PC-9 (cell line): ENCODE measurements around the gene CLCN3. TPM values are rescaled to one million over a fixed set of nuclear protein-coding genes. Genes with fewer than 3 reads are reported as not detected.

Experiments used
- BruUV-seq: library from RNA; stranded (reverse); fragments of 400-500 nt; replicated peaks from 2 replicates; lab custom pipeline; 2021; lab: Mats Ljungman, UMichigan
- CTCF ChIA-PET: fragments of 300-600 bp; sonication (Branson Sonifier 250); formaldehyde crosslinking; loops from one replicate; lab custom pipeline; 2022; ENCODE audit warnings: antibody characterized with exemption; lab: Charles Lee
- POLR2A ChIA-PET: fragments of 300-600 bp; sonication (Branson Sonifier 250); formaldehyde crosslinking; loops from one replicate; lab custom pipeline; 2022; ENCODE audit warnings: antibody characterized with exemption; ENCODE audit not compliant: unreplicated experiment; lab: Charles Lee
- DNase-seq, 2 experiments: peaks; one replicate each; pipeline versions ENCODE4 v3.0.0 to v3.0.0-alpha.2; 2015 to 2022; ENCODE audit warnings: mixed read lengths in 1 of 2
- H2AFZ ChIP-seq: fragments of 200-600 bp; sonication (generic); 2 replicates; pipeline ENCODE4 v1.8.1; 2017; ENCODE audit warnings: antibody characterized with exemption
- H3F3A ChIP-seq: fragments of 200-600 bp; sonication (generic); 2 replicates; pipeline ENCODE4 v1.8.1; 2017; ENCODE audit warnings: antibody characterized with exemption, mild to moderate bottlenecking, low read depth; ENCODE audit not compliant: insufficient read depth
- H3K27ac ChIP-seq: fragments of 200-600 bp; sonication (generic); 2 replicates; pipeline ENCODE4 v1.6.1; 2016; ENCODE audit warnings: mixed run types
- H3K27me3 ChIP-seq: fragments of 200-600 bp; sonication (generic); 2 replicates; pipeline ENCODE4 v1.6.1; 2016; ENCODE audit warnings: low read depth, mixed run types; ENCODE audit not compliant: insufficient read depth
- H3K36me3 ChIP-seq: fragments of 200-600 bp; sonication (generic); 2 replicates; pipeline ENCODE4 v1.6.1; 2016; ENCODE audit warnings: low read depth, mixed run types
- H3K4me1 ChIP-seq: fragments of 200-600 bp; sonication (generic); replicated peaks from 2 replicates; pipeline ENCODE4 v1.6.1; 2016; ENCODE audit warnings: mixed run types; ENCODE audit not compliant: insufficient read depth
- H3K4me2 ChIP-seq: fragments of 200-600 bp; sonication (generic); 2 replicates; pipeline ENCODE4 v1.6.1; 2017; ENCODE audit warnings: mixed run types
- H3K4me3 ChIP-seq: fragments of 200-600 bp; sonication (generic); 2 replicates; pipeline ENCODE4 v1.6.1; 2016; ENCODE audit warnings: mixed run types
- H3K79me2 ChIP-seq: fragments of 200-600 bp; sonication (generic); 2 replicates; pipeline ENCODE4 v1.6.1; 2017; ENCODE audit warnings: low read depth, mixed run types
- H3K9me2 ChIP-seq: fragments of 200-600 bp; sonication (generic); 2 replicates; pipeline ENCODE4 v1.8.1; 2017; ENCODE audit warnings: mild to moderate bottlenecking; ENCODE audit not compliant: insufficient read depth
- H3K9me3 ChIP-seq: fragments of 200-600 bp; sonication (generic); 2 replicates; pipeline ENCODE4 v1.8.1; 2016; ENCODE audit warnings: low read depth; ENCODE audit not compliant: insufficient read depth
- H4K20me1 ChIP-seq: fragments of 200-600 bp; sonication (generic); 2 replicates; pipeline ENCODE4 v1.8.1; 2017; ENCODE audit not compliant: insufficient read depth
- EZH2 ChIP-seq: fragments of 200-600 bp; sonication (generic); IDR thresholded peaks from 2 replicates; pipeline ENCODE4 v1.8.0; 2017; ENCODE audit warnings: antibody characterized with exemption, low read depth
- intact Hi-C: fragments of 100-400 bp; cut with micrococcal nuclease; formaldehyde crosslinking; loops from one replicate; pipeline ENCODE4 v1.10.0; 2022; ENCODE audit not compliant: unreplicated experiment
- total RNA-seq: library from RNA; stranded (reverse); gene quantifications from 2 replicates; pipeline ENCODE4 v1.2.3, GENCODE V29; 2021
- TF ChIP-seq, protein P1 (sequence below): fragments of 200-600 bp; sonication (generic); conservative IDR thresholded peaks from 2 replicates; pipeline ENCODE4 v1.6.1; 2017; ENCODE audit warnings: mixed run types, antibody characterized with exemption, mild to moderate bottlenecking, moderate library complexity

Gene CLCN3
- total RNA-seq, 1 experiment from 2014 or later = 51.6 TPM

DNA sequence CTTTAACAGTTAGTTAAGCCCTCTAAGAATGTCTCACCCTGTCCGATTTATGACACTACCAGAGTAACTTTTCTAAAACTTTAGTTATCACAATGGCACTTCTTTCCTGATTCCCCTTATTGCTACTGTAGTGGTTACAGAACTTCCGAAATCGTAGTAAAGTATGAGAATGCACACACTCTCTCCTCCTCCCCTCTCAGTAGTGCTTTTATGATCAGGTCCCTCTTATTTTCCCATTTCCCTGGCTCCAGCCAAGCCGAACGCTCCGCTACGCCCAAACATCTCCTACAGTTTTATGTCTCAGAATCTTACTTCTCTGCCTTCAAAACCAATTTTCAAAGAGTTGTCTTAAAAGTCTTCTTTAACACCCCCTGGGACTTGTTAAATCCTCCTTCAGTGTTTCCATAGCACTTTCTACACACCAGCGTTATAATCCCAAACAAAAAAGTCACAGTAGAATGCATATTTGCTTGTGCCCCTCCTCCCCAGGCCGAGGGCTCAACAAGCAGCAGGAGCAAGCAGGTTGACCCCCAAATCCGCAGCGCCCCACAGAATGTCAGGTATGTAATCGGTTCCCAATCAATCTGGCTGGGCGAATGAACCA, 136.7 kb downstream of the CLCN3 start:
- POLR2A ChIA-PET = no interaction called here
- Histone ChIP-seq H3K9me3 (no peaks in the 10 kb centered on the region), H3K79me2 (peaks cover 16% of the 10 kb centered on the region; the same call in 1 of the 2 replicates), H3K27me3 (no peaks in the 10 kb centered on the region), H3F3A (peaks cover 7% of the 10 kb centered on the region; the same call in 1 of the 2 replicates), H3K9me2 (no peaks in the 10 kb centered on the region), H2AFZ (peak overlapping the region; percentile 96), H3K4me2 (peak overlapping the region; percentile 81), H3K27ac (0 out of 2 replicates have a peak overlapping the region, but pooled peaks have one; percentile 32), H3K4me1 (peaks cover 8% of the 10 kb centered on the region), H3K36me3 (no peaks in the 10 kb centered on the region), H4K20me1 (no peaks in the 10 kb centered on the region), H3K4me3 (peak overlapping the region; percentile 91)
- no peak for DNase-seq
- TF ChIP-seq, protein P1, sequence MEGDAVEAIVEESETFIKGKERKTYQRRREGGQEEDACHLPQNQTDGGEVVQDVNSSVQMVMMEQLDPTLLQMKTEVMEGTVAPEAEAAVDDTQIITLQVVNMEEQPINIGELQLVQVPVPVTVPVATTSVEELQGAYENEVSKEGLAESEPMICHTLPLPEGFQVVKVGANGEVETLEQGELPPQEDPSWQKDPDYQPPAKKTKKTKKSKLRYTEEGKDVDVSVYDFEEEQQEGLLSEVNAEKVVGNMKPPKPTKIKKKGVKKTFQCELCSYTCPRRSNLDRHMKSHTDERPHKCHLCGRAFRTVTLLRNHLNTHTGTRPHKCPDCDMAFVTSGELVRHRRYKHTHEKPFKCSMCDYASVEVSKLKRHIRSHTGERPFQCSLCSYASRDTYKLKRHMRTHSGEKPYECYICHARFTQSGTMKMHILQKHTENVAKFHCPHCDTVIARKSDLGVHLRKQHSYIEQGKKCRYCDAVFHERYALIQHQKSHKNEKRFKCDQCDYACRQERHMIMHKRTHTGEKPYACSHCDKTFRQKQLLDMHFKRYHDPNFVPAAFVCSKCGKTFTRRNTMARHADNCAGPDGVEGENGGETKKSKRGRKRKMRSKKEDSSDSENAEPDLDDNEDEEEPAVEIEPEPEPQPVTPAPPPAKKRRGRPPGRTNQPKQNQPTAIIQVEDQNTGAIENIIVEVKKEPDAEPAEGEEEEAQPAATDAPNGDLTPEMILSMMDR = no peak
- TSS peak; percentile 69 for BruUV-seq
- CTCF ChIA-PET = no interaction called here
- intact Hi-C loops = no loop called here

DNA sequence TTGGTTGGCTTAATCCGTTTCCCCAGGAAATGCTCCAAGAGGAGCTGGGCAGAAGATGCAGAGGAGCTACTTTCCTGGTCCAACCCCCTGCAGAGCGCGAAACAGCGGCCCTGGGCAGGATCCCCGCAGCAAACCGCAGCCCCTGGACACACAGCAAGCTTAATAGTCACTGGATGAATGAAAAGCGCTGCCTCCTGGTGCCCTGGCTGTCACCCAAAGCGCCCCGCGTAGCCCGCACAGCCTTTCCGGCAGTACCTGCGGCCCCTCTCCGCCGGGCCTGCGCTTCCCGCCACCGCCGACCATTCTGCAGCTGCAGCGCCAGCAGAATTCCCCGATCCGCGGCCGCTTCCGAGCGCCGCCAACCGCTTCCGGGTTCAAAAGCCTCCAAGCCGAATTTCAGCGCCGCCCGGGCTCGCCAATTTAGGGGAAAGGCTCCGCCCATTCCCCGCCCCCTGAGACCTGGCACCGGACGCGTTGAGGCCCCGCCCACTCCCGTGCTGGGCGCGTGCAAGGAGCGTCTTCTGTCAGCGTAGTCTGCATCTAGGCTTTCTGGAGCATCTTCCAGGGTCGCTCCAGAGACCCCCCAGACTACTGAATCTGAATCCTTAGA, 137.3 kb downstream of the CLCN3 start, which contains the start of gene HPF1:
HPF1 (minus strand) TSS at position 370 of the 610 bp plus-strand sequence; CDS start at position 303, 67 bp downstream.
- Histone ChIP-seq H3K36me3 (no peaks in the 10 kb centered on the region), H3F3A (peaks cover 7% of the 10 kb centered on the region; the same call in 1 of the 2 replicates), H4K20me1 (no peaks in the 10 kb centered on the region), H3K27me3 (no peaks in the 10 kb centered on the region), H3K27ac (0 out of 2 replicates have a peak within 1 kb of the TSS, but pooled peaks have one; percentile 32), H3K9me3 (no peaks in the 10 kb centered on the region), H3K4me3 (peak within 1 kb of the TSS; percentile 91), H3K79me2 (peaks cover 16% of the 10 kb centered on the region; the same call in 1 of the 2 replicates), H3K4me1 (peaks cover 8% of the 10 kb centered on the region), H3K9me2 (no peaks in the 10 kb centered on the region), H2AFZ (peak within 1 kb of the TSS; percentile 96), H3K4me2 (peak within 1 kb of the TSS; percentile 81)
- intact Hi-C loops = no loop called here
- ChIA-PET POLR2A (no interaction called here), CTCF (no interaction called here)
- TF ChIP-seq, protein P1 = no peak
- TF ChIP-seq EZH2 = no peak
- no TSS peak for BruUV-seq
- peak; percentile 76 to 92 for DNase-seq

GRCh38 chr4:169758401-169758962, 138.1 kb downstream of the CLCN3 start:
- intact Hi-C loops = no loop called here

More at GRCh38 chr4:169758401-169758962, 138.1 kb downstream of the CLCN3 start:
- POLR2A ChIA-PET = no interaction called here
- Histone ChIP-seq H3K27ac (no peak overlapping the region), H3K27me3 (no peaks in the 10 kb centered on the region), H4K20me1 (no peaks in the 10 kb centered on the region), H3K4me1 (peaks cover 8% of the 10 kb centered on the region), H3F3A (peaks cover 7% of the 10 kb centered on the region; the same call in 1 of the 2 replicates), H3K36me3 (no peaks in the 10 kb centered on the region), H3K4me2 (peak overlapping the region; percentile 81), H3K9me2 (no peaks in the 10 kb centered on the region), H3K4me3 (peak overlapping the region; percentile 91; the same call in 1 of the 2 replicates), H2AFZ (0 out of 2 replicates have a peak overlapping the region, but pooled peaks have one; percentile 11), H3K79me2 (peaks cover 16% of the 10 kb centered on the region; the same call in 1 of the 2 replicates), H3K9me3 (no peaks in the 10 kb centered on the region)
- no TSS peak for BruUV-seq
- no peak for TF ChIP-seq EZH2
- TF ChIP-seq, protein P1 = no peak
- CTCF ChIA-PET = no interaction called here
- no peak for DNase-seq
